HCT116 (cell line): ENCODE data around the gene MND1. TPM values are rescaled to one million over a fixed set of nuclear protein-coding genes. Genes with fewer than 3 reads are reported as not detected.

Experiments
- ATAC-seq: fragments of 200-7000 bp; cut with Tn5 transposase; 2 replicates; pipeline ENCODE4 v1.9.1; 2020; ENCODE audit warnings: mild to moderate bottlenecking, moderate library complexity
- BruUV-seq: library from RNA; stranded (reverse); fragments of 400-500 nt; replicated peaks from 2 replicates; lab custom pipeline; 2021; lab: Mats Ljungman, UMichigan
- CTCF ChIA-PET: fragments of 300-600 bp; sonication (Branson Sonifier 250); formaldehyde crosslinking; loops from one replicate; lab custom pipeline; 2021; ENCODE audit warnings: antibody characterized with exemption; lab: Charles Lee
- POLR2A ChIA-PET: fragments of 300-600, 350-600 bp; sonication (Branson Sonifier 250); formaldehyde crosslinking; loops from one replicate; lab custom pipeline; 2021; ENCODE audit warnings: antibody characterized with exemption; lab: Charles Lee
- RAD21 ChIA-PET, 2 experiments: fragments of 300-600 bp; sonication (Branson Sonifier 250); formaldehyde crosslinking; loops; one replicate each; lab custom pipeline; 2023; ENCODE audit warnings: low total read pairs in 2 of 2; ENCODE audit not compliant: uncharacterized antibody in 2 of 2, unreplicated experiment in 2 of 2, low non-redundant PET in 1 of 2; lab: Charles Lee
- DNase-seq: peaks from one replicate; pipeline ENCODE4 v3.0.0-alpha.2; 2010; ENCODE audit warnings: low read depth, low spot score
- H2AFZ ChIP-seq: fragments of 200-600 bp; shearing (Covaris generic), sonication (generic); 2 replicates; pipeline ENCODE4 v1.6.1; 2017; ENCODE audit warnings: low read depth, mixed run types, mixed read lengths, antibody characterized with exemption, low read length; ENCODE audit not compliant: poor library complexity, severe bottlenecking
- H3K27ac ChIP-seq: 2 replicates; pipeline ENCODE4 v1.5.1; 2012; ENCODE audit warnings: low read depth, low read length
- H3K27me3 ChIP-seq: fragments of 200-600 bp; sonication (generic); 2 replicates; pipeline ENCODE4 v1.6.1; 2016; ENCODE audit warnings: mixed run types, low read length, mixed read lengths; ENCODE audit not compliant: insufficient read depth
- H3K36me3 ChIP-seq, 2 experiments: fragments of 200-500 bp in 1 of 2; fragments of 200-600 bp in 1 of 2; sonication (Bioruptor generic) in 1 of 2; sonication (generic) in 1 of 2; 2 replicates each; pipeline versions ENCODE4 v1.5.1 to v1.6.1; 2014 to 2016; ENCODE audit warnings: low read length in 2 of 2, inconsistent platforms in 1 of 2, mixed read lengths in 1 of 2, mixed run types in 1 of 2; ENCODE audit not compliant: insufficient read depth in 2 of 2, control insufficient read depth in 1 of 2
- H3K4me1 ChIP-seq, 2 experiments: fragments of 200-600 bp in 1 of 2; sonication (generic) in 1 of 2; 2 replicates each; pipeline versions ENCODE4 v1.5.1 to v1.6.1; 2012 to 2017; ENCODE audit warnings: low read length in 2 of 2, inconsistent platforms in 1 of 2, mild to moderate bottlenecking in 1 of 2, mixed read lengths in 1 of 2, mixed run types in 1 of 2, moderate library complexity in 1 of 2; ENCODE audit not compliant: insufficient read depth in 2 of 2, control insufficient read depth in 1 of 2
- H3K4me2 ChIP-seq: fragments of 200-600 bp; sonication (generic); 2 replicates; pipeline ENCODE4 v1.6.1; 2017; ENCODE audit warnings: mixed run types, low read length, mixed read lengths
- H3K4me3 ChIP-seq, 2 experiments: fragments of 200-600 bp in 1 of 2; sonication (generic) in 1 of 2; replicated peaks in 1 of 2; 2 replicates each; pipeline ENCODE4 v1.5.1; 2011 to 2016; ENCODE audit warnings: low read length in 2 of 2, control low read depth in 1 of 2, low read depth in 1 of 2, mild to moderate bottlenecking in 1 of 2, mixed read lengths in 1 of 2, mixed run types in 1 of 2
- H3K79me2 ChIP-seq: fragments of 200-600 bp; sonication (generic); 2 replicates; pipeline ENCODE4 v1.6.1; 2017; ENCODE audit warnings: mild to moderate bottlenecking, mixed run types, low read length, moderate library complexity, mixed read lengths; ENCODE audit not compliant: insufficient read depth
- H3K9ac ChIP-seq: fragments of 200-600 bp; sonication (generic); 2 replicates; pipeline ENCODE4 v1.6.1; 2016; ENCODE audit warnings: low read length, mixed read lengths
- H3K9me2 ChIP-seq: fragments of 200-600 bp; sonication (generic), shearing (Covaris generic); 2 replicates; pipeline ENCODE4 v1.6.1; 2017; ENCODE audit warnings: mixed run types, mild to moderate bottlenecking, moderate library complexity; ENCODE audit not compliant: insufficient read depth
- H3K9me3 ChIP-seq, 2 experiments: fragments of 200-500 bp in 1 of 2; fragments of 200-600 bp in 1 of 2; sonication (Bioruptor generic) in 1 of 2; sonication (generic) in 1 of 2; 2 replicates each; pipeline ENCODE4 v1.6.1; 2014 to 2017; ENCODE audit warnings: low read length in 2 of 2, mixed read lengths in 2 of 2, inconsistent platforms in 1 of 2, low read depth in 1 of 2, mild to moderate bottlenecking in 1 of 2, mixed run types in 1 of 2, moderate library complexity in 1 of 2; ENCODE audit not compliant: control insufficient read depth in 1 of 2, insufficient read depth in 1 of 2
- H4K20me1 ChIP-seq: fragments of 200-600 bp; sonication (generic), shearing (Covaris generic); 2 replicates; pipeline ENCODE4 v1.6.1; 2017; ENCODE audit warnings: mixed run types, mild to moderate bottlenecking, moderate library complexity; ENCODE audit not compliant: insufficient read depth
- CBX3 ChIP-seq: IDR thresholded peaks from 2 replicates; pipeline ENCODE4 v1.6.1; 2012; ENCODE audit warnings: low read depth
- EGR1 ChIP-seq: IDR thresholded peaks from 2 replicates; pipeline ENCODE4 v1.6.1; 2012; ENCODE audit warnings: low read depth
- EZH2 ChIP-seq: fragments of 200-600 bp; sonication (generic); IDR thresholded peaks from 2 replicates; pipeline ENCODE4 v1.6.1; 2017; ENCODE audit warnings: antibody characterized with exemption, mixed run types
- JUND ChIP-seq: IDR thresholded peaks from 2 replicates; pipeline ENCODE4 v1.6.1; 2012
- RAD21 ChIP-seq: IDR thresholded peaks from 2 replicates; pipeline ENCODE4 v1.6.1; 2012; ENCODE audit warnings: low read depth, mild to moderate bottlenecking
- SIN3A ChIP-seq: IDR thresholded peaks from 2 replicates; pipeline ENCODE4 v1.6.1; 2012; ENCODE audit warnings: low read depth
- TCF7L2 ChIP-seq: IDR thresholded peaks from 2 replicates; pipeline ENCODE4 v1.7.0; 2011; ENCODE audit warnings: borderline replicate concordance, inconsistent platforms; ENCODE audit not compliant: insufficient read depth, insufficient read length; ENCODE audit errors: extremely low read depth
- YY1 ChIP-seq: IDR thresholded peaks from 2 replicates; pipeline ENCODE4 v1.6.1; 2011; ENCODE audit warnings: low read length, low read depth, moderate library complexity, mild to moderate bottlenecking; ENCODE audit not compliant: insufficient replicate concordance; ENCODE audit errors: extremely low read depth
- intact Hi-C: fragments of 100-400 bp; cut with micrococcal nuclease; formaldehyde crosslinking; loops from 2 replicates; pipeline ENCODE4 v1.10.0; 2022
- total RNA-seq: library from RNA; stranded (reverse); gene quantifications from one replicate; pipeline ENCODE4 v1.2.1, GENCODE V29; 2021; ENCODE audit not compliant: unreplicated experiment
- TF ChIP-seq, protein P1 (sequence below): IDR thresholded peaks from 2 replicates; pipeline ENCODE4 v1.6.1; 2012
- TF ChIP-seq, protein P2 (sequence below): IDR thresholded peaks from 2 replicates; pipeline ENCODE4 v1.6.1; 2012; ENCODE audit warnings: low read depth

MND1 gene
- total RNA-seq, 1 experiment from 2014 or later: 29.9 TPM

DNA sequence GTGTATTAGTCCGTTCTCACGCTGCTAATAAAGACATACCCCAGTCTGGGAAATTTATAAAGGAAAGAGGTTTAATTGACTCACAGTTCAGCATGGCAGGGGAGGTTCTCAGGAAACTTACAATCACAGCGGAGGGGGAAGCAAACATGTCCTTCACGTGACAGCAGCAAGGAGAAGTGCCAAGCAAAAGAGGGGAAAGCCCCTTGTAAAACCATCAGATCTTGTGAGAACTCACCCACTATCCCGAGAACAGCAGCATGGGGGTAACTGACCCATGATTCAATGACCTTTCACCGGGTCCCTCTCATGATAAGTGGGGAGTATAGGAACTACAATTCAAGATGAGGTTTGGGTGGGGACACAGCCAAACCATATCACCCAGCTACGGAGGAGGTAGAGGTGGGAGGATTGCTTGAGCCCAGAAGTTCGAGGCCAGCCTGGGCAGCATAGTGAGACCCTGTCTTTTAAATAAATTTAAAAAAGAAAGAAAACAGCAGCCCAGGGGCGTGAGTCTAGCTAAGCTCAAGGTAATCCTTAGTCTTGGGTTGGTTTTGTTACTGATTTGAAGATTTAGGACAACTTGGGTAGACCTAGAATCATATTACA is 75.3 kb downstream of the MND1 start:
- Histone ChIP-seq H3K79me2 (no peaks in the 10 kb centered on the region), H3K4me3 (no peak overlapping the region), H3K9me3 (no peaks in the 10 kb centered on the region), H3K4me2 (no peak overlapping the region), H3K36me3 (0 out of 4 replicates have a peak, but pooled peaks cover 0 to 4% of the 10 kb centered on the region in 2 experiments), H3K4me1 (no peaks in the 10 kb centered on the region), H3K9ac (no peak overlapping the region), H3K27me3 (no peaks in the 10 kb centered on the region), H3K9me2 (no peaks in the 10 kb centered on the region), H4K20me1 (no peaks in the 10 kb centered on the region), H3K27ac (no peak overlapping the region), H2AFZ (no peak overlapping the region)
- POLR2A ChIA-PET: no interaction called here
- RAD21 ChIA-PET: no interaction called here
- intact Hi-C loops: no loop called here
- BruUV-seq: no TSS peak
- no peak for DNase-seq
- CTCF ChIA-PET: no interaction called here
- TF ChIP-seq EGR1 (no peak), EZH2 (no peak), CBX3 (no peak), YY1 (no peak), SIN3A (no peak), RAD21 (no peak), TCF7L2 (no peak), JUND (no peak)
- TF ChIP-seq, protein P1, sequence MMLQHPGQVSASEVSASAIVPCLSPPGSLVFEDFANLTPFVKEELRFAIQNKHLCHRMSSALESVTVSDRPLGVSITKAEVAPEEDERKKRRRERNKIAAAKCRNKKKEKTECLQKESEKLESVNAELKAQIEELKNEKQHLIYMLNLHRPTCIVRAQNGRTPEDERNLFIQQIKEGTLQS: no peak
- TF ChIP-seq, protein P2, sequence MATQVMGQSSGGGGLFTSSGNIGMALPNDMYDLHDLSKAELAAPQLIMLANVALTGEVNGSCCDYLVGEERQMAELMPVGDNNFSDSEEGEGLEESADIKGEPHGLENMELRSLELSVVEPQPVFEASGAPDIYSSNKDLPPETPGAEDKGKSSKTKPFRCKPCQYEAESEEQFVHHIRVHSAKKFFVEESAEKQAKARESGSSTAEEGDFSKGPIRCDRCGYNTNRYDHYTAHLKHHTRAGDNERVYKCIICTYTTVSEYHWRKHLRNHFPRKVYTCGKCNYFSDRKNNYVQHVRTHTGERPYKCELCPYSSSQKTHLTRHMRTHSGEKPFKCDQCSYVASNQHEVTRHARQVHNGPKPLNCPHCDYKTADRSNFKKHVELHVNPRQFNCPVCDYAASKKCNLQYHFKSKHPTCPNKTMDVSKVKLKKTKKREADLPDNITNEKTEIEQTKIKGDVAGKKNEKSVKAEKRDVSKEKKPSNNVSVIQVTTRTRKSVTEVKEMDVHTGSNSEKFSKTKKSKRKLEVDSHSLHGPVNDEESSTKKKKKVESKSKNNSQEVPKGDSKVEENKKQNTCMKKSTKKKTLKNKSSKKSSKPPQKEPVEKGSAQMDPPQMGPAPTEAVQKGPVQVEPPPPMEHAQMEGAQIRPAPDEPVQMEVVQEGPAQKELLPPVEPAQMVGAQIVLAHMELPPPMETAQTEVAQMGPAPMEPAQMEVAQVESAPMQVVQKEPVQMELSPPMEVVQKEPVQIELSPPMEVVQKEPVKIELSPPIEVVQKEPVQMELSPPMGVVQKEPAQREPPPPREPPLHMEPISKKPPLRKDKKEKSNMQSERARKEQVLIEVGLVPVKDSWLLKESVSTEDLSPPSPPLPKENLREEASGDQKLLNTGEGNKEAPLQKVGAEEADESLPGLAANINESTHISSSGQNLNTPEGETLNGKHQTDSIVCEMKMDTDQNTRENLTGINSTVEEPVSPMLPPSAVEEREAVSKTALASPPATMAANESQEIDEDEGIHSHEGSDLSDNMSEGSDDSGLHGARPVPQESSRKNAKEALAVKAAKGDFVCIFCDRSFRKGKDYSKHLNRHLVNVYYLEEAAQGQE: no peak
- ATAC-seq: no peak
